Measurements from ENCODE around the gene EXOC4.

Gene EXOC4

DNA sequence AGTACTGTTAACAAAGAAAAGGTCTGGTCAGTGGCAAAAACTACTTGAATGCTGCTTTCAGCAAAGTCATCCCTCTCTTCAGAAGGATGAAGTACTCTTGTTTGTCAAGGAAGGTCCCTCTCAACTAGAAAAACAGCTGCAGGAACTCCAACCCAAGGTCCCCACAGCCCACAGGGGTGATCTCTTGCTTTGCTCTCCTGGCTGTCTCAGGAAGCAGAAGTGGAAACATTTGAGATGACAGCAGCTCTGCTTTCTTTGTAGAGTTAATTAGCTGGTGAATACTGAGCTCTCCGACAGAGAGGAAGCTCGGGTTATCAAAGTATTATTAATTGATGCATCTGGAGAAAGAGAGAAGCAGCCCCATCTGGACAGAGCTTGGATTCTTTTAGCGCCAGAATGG is 848.8 kb downstream of the EXOC4 start:
- peak; percentile 42 for DNase-seq

DNA sequence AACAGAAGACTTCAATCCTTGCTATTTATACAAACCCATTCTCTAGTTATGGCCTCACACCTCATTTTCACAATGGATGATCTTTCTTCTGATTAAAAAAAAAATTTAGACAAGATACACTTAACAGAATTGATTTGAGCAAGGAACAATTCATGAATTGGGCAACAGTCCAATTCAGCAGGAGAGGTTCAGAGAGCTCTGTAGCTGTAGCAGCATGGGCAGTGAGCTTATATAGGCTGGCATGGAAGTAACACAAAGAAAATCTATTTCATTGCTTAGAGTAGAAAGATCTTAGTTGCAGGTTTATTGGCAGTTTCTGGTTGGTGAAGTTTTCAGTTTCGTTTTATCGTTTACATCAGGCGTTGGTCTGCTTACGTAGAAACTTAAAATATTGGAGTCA is 851.3 kb downstream of the EXOC4 start:
- no peak for DNase-seq

DNA sequence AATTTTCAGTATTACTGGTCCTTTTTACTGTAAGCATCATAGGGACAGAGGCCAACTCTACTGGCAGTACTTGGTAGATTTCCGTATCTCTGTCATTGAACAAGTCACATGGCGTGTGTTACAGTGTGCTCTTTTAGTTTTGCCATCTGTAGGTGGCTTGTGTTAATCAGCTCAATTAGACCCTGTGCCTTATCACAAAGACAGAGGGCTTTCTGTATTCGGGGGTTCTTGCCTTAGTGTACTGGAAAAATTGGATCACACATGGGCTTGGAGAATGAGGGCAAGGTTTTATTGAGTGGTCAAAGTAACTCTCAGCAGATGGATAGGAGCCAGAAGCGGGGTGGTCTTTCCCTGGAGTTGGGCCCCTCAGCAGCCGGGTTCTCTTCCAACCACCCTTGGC is 853.0 kb downstream of the EXOC4 start:
- no peak for DNase-seq

DNA sequence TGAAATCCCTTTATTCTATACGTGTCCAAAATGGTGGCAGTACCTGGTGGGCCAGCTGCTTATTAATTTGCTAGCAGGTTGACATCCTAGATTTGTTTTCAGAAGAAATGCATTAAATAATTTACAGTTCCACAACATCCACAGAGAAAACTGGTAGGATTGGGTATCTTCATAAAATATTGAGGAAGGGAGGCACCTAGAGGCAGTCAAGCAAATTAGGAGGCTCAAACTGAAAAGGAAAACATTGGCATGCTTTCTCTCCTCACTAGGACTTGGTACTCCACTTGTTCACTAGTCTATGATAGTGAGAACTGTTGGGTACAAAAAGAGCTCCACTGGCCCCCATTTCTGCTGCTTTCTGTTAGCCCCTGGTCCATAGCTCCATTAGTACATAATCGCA is 855.9 kb downstream of the EXOC4 start:
- no peak for DNase-seq

DNA sequence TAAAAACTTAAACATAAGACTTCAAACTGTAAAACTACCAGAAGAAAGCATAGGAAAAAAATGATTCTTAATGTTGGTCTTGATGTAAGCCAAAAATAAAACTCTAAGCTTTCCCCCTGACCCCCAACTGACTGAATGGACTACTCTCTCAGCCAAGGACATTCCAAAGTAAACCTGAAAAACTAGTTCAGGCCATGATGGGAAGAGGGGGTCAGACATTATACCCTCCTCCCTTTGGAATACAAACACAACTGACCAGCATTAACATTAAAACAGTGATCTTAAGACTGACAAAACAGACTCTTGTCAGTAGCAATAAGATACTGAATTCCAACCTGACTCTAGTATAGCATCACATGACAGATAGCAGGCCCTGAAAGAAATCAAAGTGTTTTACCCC is 860.8 kb downstream of the EXOC4 start:
- no peak for DNase-seq

DNA sequence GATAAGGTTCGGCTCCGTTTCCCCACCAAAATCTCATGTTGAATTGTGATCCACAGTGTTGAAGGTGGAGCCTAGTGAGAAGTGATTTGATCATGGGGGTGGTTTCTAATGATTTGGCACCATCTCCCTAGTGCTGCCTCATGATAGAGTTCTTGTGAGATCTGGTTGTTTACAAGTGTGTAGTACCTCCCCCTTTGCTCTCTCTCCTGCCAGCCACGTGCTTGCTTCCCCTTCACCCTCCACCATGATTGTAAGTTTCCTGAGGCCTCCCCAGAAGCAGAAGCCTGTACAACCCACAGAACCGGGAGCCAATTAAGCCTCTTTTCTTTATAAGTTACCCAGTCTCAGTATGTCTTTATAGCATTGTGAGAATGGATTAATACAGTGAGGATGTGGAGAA is 862.1 kb downstream of the EXOC4 start:
- DNase-seq: no peak

Data from DMS79 treated with DMSO at 0.1 percent for 48 hours (cell line).